ENCODE data around the gene SLC22A4. TPM values are rescaled to one million over a fixed set of nuclear protein-coding genes. Genes with fewer than 3 reads are reported as not detected.

The SLC22A4 gene
- total RNA-seq, 1 donor from 2014 or later: 1.3 TPM

DNA sequence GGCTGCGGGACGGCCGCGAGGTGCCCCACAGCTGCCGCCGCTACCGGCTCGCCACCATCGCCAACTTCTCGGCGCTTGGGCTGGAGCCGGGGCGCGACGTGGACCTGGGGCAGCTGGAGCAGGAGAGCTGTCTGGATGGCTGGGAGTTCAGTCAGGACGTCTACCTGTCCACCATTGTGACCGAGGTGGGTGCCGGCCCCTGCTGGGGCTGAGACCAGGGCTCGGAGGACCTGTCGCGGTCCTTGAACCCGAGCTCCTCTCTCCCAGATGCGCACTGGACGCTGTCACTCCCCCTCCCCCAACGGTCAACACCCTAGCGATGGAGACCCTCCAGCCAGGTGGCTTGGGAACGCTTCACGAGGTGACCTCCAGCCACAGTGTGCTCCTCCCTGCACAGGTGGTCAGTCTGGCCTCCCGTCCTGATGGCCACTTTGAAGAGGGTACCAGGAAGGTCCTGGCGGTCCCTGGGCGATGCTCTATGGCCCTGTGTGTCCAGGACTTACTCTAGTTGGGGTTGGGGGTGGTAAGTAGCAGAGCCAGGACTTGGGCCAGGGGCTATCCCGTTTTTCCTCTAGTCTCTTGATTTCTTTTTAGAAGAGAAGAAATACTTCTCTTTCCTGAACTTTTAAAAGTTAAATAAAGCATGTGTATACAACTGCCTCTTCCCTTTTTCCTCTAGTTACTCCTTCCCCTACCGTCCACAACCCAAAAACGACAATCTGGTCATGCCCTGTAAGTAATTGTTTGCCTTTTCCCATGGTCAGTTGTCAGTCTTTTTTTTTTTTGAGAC, 76.2 kb downstream of the SLC22A4 start:
- no peak for DNase-seq (ENCODE audit: extremely low spot score, unreplicated experiment)
- Mint-ChIP-seq H3K4me1 (ENCODE audit: unreplicated experiment) (peaks cover 38% of the 10 kb centered on the region), H3K36me3 (no peaks in the 10 kb centered on the region), H3K27ac (peak overlapping the region; percentile 94), H3K4me3 (peak overlapping the region; percentile 90), H3K9me3 (no peaks in the 10 kb centered on the region), H3K27me3 (no peaks in the 10 kb centered on the region)
- TF ChIP-seq, protein P1, sequence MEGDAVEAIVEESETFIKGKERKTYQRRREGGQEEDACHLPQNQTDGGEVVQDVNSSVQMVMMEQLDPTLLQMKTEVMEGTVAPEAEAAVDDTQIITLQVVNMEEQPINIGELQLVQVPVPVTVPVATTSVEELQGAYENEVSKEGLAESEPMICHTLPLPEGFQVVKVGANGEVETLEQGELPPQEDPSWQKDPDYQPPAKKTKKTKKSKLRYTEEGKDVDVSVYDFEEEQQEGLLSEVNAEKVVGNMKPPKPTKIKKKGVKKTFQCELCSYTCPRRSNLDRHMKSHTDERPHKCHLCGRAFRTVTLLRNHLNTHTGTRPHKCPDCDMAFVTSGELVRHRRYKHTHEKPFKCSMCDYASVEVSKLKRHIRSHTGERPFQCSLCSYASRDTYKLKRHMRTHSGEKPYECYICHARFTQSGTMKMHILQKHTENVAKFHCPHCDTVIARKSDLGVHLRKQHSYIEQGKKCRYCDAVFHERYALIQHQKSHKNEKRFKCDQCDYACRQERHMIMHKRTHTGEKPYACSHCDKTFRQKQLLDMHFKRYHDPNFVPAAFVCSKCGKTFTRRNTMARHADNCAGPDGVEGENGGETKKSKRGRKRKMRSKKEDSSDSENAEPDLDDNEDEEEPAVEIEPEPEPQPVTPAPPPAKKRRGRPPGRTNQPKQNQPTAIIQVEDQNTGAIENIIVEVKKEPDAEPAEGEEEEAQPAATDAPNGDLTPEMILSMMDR (conservative IDR thresholded peaks at IDR 0.05): no peak

DNA sequence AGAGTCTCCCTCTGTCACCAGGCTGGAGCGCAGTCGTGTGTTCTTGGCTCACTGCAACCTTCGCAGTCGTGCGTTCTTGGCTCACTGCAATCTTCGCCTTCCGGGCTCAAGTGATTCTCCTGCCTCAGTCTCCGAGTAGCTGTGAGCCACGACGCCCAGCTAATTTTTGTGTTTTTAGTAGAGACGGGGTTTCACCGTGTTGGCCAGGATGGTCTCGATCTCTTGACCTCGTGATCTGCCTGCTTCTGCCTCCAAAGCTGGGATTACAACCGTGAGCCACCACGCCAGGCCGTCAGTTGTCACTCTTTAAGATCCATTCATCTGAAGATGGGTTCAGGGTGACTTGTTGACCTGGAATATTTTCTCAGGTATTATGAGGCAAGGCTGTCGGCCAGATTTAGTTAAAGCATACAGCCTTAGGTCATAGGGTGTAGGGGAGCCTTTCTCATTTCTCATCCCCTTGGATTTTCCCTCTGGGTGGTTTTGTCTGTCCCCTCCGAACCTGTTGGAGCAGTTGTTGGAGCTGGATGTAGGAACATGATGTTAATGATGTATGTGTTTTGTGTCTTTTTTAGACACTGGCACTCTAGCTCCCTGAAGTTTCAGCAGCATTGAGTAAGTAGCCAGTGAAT, 76.9 kb downstream of the SLC22A4 start:
- Mint-ChIP-seq H3K27me3 (no peaks in the 10 kb centered on the region), H3K4me3 (peak overlapping the region; percentile 90), H3K27ac (peak overlapping the region; percentile 94), H3K36me3 (no peaks in the 10 kb centered on the region), H3K9me3 (no peaks in the 10 kb centered on the region), H3K4me1 (ENCODE audit: unreplicated experiment) (peaks cover 38% of the 10 kb centered on the region)
- no peak for DNase-seq (ENCODE audit: extremely low spot score, unreplicated experiment)
- TF ChIP-seq, protein P1 (conservative IDR thresholded peaks at IDR 0.05): no peak

DNA sequence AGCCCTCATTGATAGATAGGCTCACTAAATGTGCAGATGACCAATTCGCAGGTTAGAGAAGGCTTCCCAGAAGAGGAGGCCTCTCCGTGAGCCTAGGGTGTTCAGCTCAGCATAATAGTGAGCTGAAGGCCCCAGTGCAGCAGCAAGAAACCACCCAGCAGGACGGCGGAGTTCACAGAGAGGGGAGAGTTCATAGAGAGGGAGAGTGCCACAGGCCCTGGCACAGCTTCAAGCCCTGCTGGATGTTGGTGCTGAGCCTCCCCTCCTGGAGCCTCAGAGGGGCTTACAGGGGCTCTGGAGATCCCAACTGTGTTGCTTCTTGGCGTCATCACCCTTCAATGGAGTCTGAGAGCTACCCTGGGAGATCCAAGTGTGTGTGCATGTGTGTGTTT, 77.4 kb downstream of the SLC22A4 start:
- Mint-ChIP-seq H3K4me3 (peak overlapping the region; percentile 90), H3K27ac (peak overlapping the region; percentile 94), H3K9me3 (no peaks in the 10 kb centered on the region), H3K36me3 (no peaks in the 10 kb centered on the region), H3K27me3 (no peaks in the 10 kb centered on the region), H3K4me1 (ENCODE audit: unreplicated experiment) (peaks cover 38% of the 10 kb centered on the region)
- DNase-seq (ENCODE audit: extremely low spot score, unreplicated experiment): no peak
- TF ChIP-seq, protein P1 (conservative IDR thresholded peaks at IDR 0.05): no peak

DNA sequence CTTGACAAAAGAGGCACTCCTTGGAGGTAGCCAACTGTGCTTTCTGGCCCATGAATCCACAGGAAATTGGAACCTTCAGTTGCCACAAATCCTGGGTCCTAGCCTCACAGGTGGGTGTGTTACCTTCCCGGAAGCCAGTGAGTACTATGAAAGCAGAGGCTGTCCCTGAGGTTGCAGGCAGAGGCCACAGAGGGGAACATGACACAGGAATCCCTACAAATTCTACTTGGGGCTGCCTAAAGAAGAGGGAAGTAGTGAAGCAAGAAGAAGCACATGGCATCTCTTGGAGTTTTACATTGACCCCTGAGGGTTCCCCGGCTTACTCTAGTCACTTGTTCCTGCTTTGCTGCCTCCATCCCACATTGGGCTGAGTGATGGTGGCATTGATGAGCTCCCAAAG, 77.9 kb downstream of the SLC22A4 start:
- Mint-ChIP-seq H3K27ac (no peak overlapping the region), H3K4me3 (peak overlapping the region; percentile 90), H3K9me3 (no peaks in the 10 kb centered on the region), H3K36me3 (no peaks in the 10 kb centered on the region), H3K4me1 (ENCODE audit: unreplicated experiment) (peaks cover 38% of the 10 kb centered on the region), H3K27me3 (no peaks in the 10 kb centered on the region)
- TF ChIP-seq, protein P1 (conservative IDR thresholded peaks at IDR 0.05): no peak
- DNase-seq (ENCODE audit: extremely low spot score, unreplicated experiment): no peak

DNA sequence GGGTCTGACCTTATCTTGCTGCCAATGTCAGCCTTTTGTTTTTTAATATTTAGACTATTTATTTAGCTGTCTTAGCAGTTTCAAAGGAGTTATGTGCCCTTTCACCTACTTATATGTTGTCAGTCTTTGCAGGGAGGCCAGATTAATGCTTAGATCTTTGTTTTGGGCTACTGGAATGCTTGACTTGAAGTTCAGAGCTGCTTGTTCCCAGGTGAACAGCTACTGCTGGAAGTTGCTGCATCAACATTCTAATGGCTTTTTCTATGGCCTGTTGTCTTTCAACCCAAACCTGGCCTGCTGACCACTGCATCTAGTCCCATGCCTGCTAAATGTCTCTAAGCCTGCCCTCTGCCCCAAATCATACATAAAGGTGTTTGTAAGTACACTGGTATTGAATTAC, 78.3 kb downstream of the SLC22A4 start:
- TF ChIP-seq, protein P1 (conservative IDR thresholded peaks at IDR 0.05): no peak
- H3K4me3 Mint-ChIP-seq: peak overlapping the region; percentile 90
- H3K4me1 Mint-ChIP-seq (ENCODE audit: unreplicated experiment): peaks cover 35% of the 10 kb centered on the region
- DNase-seq (ENCODE audit: extremely low spot score, unreplicated experiment): no peak
- H3K27me3 Mint-ChIP-seq: no peaks in the 10 kb centered on the region
- H3K9me3 Mint-ChIP-seq: no peaks in the 10 kb centered on the region
- peak overlapping the region; percentile 86 for H3K27ac Mint-ChIP-seq
- no peaks in the 10 kb centered on the region for H3K36me3 Mint-ChIP-seq

All from type B pancreatic cell (in vitro differentiated cells).